ENCODE measurements around the gene SYNDIG1L. TPM values are rescaled to one million over a fixed set of nuclear protein-coding genes. Genes with fewer than 3 reads are reported as not detected.
"Not testable (repeated sequence)": the region's sequence is repeated elsewhere in the genome, so short reads cannot be mapped to it uniquely, and the experiment has no call there.

The SYNDIG1L gene
- 0.22 TPM for total RNA-seq
- long read RNA-seq, result 0 reads

GRCh38 chr14:74426202-74426582 is at the start of gene SYNDIG1L:
Gene SYNDIG1L, minus strand, starts transcription at chr14:74426210. Its CDS starts 16,466 bp downstream, at chr14:74409744.
- ATAC-seq, result no peak
- intact Hi-C loops (cut with micrococcal nuclease), result no loop called here
- DNase-seq, result no peak

GRCh38 chr14:74475678-74476077 is 49.7 kb upstream of the SYNDIG1L start:
- ATAC-seq (no peak), DNase-seq (no peak)
- intact Hi-C loops (cut with micrococcal nuclease), result loop anchor here (5.0 kb wide), 1 partner anchor 113 kb away; no protein-coding TSS in a partner anchor

GRCh38 chr14:74474376-74474775 is 48.4 kb upstream of the SYNDIG1L start:
- no peak for ATAC-seq
- no peak for DNase-seq
- intact Hi-C loops (cut with micrococcal nuclease), result no loop called here

- intact Hi-C loops (cut with micrococcal nuclease), result no loop called here
- DNase-seq, result no peak
- ATAC-seq, result no peak
Measured at GRCh38 chr14:74472601-74473000, 46.6 kb upstream of the SYNDIG1L start.

GRCh38 chr14:74469548-74470518 is 43.8 kb upstream of the SYNDIG1L start:
- ATAC-seq (no peak), DNase-seq (no peak)
- intact Hi-C loops (cut with micrococcal nuclease), result no loop called here

GRCh38 chr14:74468513-74468912 is 42.5 kb upstream of the SYNDIG1L start:
- ATAC-seq (no peak), DNase-seq (no peak)
- intact Hi-C loops (cut with micrococcal nuclease), result no loop called here

- intact Hi-C loops (cut with micrococcal nuclease), result no loop called here
Measured at GRCh38 chr14:74465335-74465734, 39.3 kb upstream of the SYNDIG1L start.

GRCh38 chr14:74464785-74465184 is 38.8 kb upstream of the SYNDIG1L start:
- ATAC-seq (no peak), DNase-seq (no peak)
- intact Hi-C loops (cut with micrococcal nuclease), result no loop called here

More at GRCh38 chr14:74465335-74465734, 39.3 kb upstream of the SYNDIG1L start:
- DNase-seq, result no peak
- no peak for ATAC-seq

- ATAC-seq (no peak), DNase-seq (no peak)
- intact Hi-C loops (cut with micrococcal nuclease), result no loop called here
Measured at GRCh38 chr14:74463697-74464096, 37.7 kb upstream of the SYNDIG1L start.

- intact Hi-C loops (cut with micrococcal nuclease), result no loop called here
- ATAC-seq, result no peak
- DNase-seq, result no peak
Measured at GRCh38 chr14:74462993-74463392, 37.0 kb upstream of the SYNDIG1L start.

GRCh38 chr14:74459976-74460375 is 34.0 kb upstream of the SYNDIG1L start:
- ATAC-seq, result no peak
- intact Hi-C loops (cut with micrococcal nuclease), result no loop called here
- no peak for DNase-seq

- peak; percentile 58 for ATAC-seq
- intact Hi-C loops (cut with micrococcal nuclease), result no loop called here
- DNase-seq, result peak; percentile 38
Measured at GRCh38 chr14:74459289-74459946, 33.4 kb upstream of the SYNDIG1L start.

GRCh38 chr14:74457565-74457895 is 31.5 kb upstream of the SYNDIG1L start:
- DNase-seq (no peak), ATAC-seq (no peak)
- intact Hi-C loops (cut with micrococcal nuclease), result no loop called here

- ATAC-seq (no peak), DNase-seq (no peak)
- intact Hi-C loops (cut with micrococcal nuclease), result no loop called here
Measured at GRCh38 chr14:74456684-74457564, 30.9 kb upstream of the SYNDIG1L start.

GRCh38 chr14:74454397-74454796 is 28.4 kb upstream of the SYNDIG1L start:
- ATAC-seq; DNase-seq; intact Hi-C loops (cut with micrococcal nuclease): not testable (repeated sequence)

GRCh38 chr14:74444866-74445265 is 18.9 kb upstream of the SYNDIG1L start:
- DNase-seq, result no peak
- ATAC-seq, result no peak
- intact Hi-C loops (cut with micrococcal nuclease), result no loop called here

- ATAC-seq, result no peak
- intact Hi-C loops (cut with micrococcal nuclease), result no loop called here
Measured at GRCh38 chr14:74442757-74443156, 16.7 kb upstream of the SYNDIG1L start.

GRCh38 chr14:74441113-74441512 is 15.1 kb upstream of the SYNDIG1L start:
- intact Hi-C loops (cut with micrococcal nuclease), result no loop called here
- DNase-seq (no peak), ATAC-seq (no peak)

More at GRCh38 chr14:74442757-74443156, 16.7 kb upstream of the SYNDIG1L start:
- DNase-seq, result no peak

- ATAC-seq (peak; percentile 42), DNase-seq (no peak)
- intact Hi-C loops (cut with micrococcal nuclease), result no loop called here
Measured at GRCh38 chr14:74438351-74438915, 12.4 kb upstream of the SYNDIG1L start.
